WTC11 (cell line): ENCODE measurements around the gene TPRX2. TPM values are rescaled to one million over a fixed set of nuclear protein-coding genes. Genes with fewer than 3 reads are reported as not detected.

Experiments
- ATAC-seq: fragments of 200-7000 bp; cut with Tn5 transposase; 2 replicates; pipeline ENCODE4 v1.10.0; 2021; ENCODE audit warnings: mild to moderate bottlenecking, moderate library complexity
- CTCF ChIA-PET: fragments of 300-600 bp; sonication (Branson Sonifier 250); formaldehyde crosslinking; loops from one replicate; lab custom pipeline; 2021; ENCODE audit warnings: antibody characterized with exemption; lab: Charles Lee
- POLR2A ChIA-PET: fragments of 350-600 bp; sonication (Branson Sonifier 250); formaldehyde crosslinking; loops from one replicate; lab custom pipeline; 2021; ENCODE audit warnings: antibody characterized with exemption; lab: Charles Lee
- DNase-seq: peaks from one replicate; pipeline ENCODE4 v3.0.0; 2021; ENCODE audit warnings: low spot score
- H3K27ac Mint-ChIP-seq: 2 replicates; pipeline ENCODE4 v1.8.0; 2021; ENCODE audit warnings: mixed read lengths
- H3K27me3 Mint-ChIP-seq: 2 replicates; pipeline ENCODE4 v1.8.0; 2021; ENCODE audit warnings: low read depth, mild to moderate bottlenecking, moderate library complexity, mixed read lengths
- H3K36me3 Mint-ChIP-seq: 2 replicates; pipeline ENCODE4 v1.8.0; 2021; ENCODE audit warnings: mixed read lengths
- H3K4me1 Mint-ChIP-seq: 2 replicates; pipeline ENCODE4 v1.8.0; 2022; ENCODE audit warnings: mixed read lengths
- H3K4me3 Mint-ChIP-seq: 2 replicates; pipeline ENCODE4 v1.8.0; 2021; ENCODE audit warnings: mild to moderate bottlenecking, moderate library complexity, mixed read lengths
- H3K9me3 Mint-ChIP-seq: 2 replicates; pipeline ENCODE4 v1.8.0; 2021; ENCODE audit warnings: mixed read lengths
- ATF6 ChIP-seq: sonication (generic); formaldehyde crosslinking; IDR thresholded peaks from 2 replicates; pipeline ENCODE4 v1.8.1; 2023; ENCODE audit warnings: mild to moderate bottlenecking, missing genetic modification reagents
- CTCF ChIP-seq: fragments of 200-600 bp; IDR thresholded peaks from 2 replicates; pipeline ENCODE4 v1.8.0; 2022; ENCODE audit warnings: antibody characterized with exemption
- GTF2I ChIP-seq: fragments of 250-450 bp; sonication (Bioruptor Pico); conservative IDR thresholded peaks from 2 replicates; pipeline ENCODE4 v1.4.0; 2021; ENCODE audit warnings: mild to moderate bottlenecking
- HMGA2 ChIP-seq: fragments of 250-450 bp; sonication (Bioruptor Pico); IDR thresholded peaks from 2 replicates; pipeline ENCODE4 v1.4.0; 2021; ENCODE audit warnings: mild to moderate bottlenecking, moderate library complexity
- IRF2 ChIP-seq: sonication (generic); formaldehyde crosslinking; IDR thresholded peaks from 2 replicates; pipeline ENCODE4 v1.8.0; 2022; ENCODE audit warnings: low read depth, missing genetic modification reagents, borderline replicate concordance
- MXD4 ChIP-seq: fragments of 250-450 bp; sonication (Bioruptor Pico); IDR thresholded peaks from 2 replicates; pipeline ENCODE4 v1.8.0; 2021; ENCODE audit warnings: mild to moderate bottlenecking, moderate library complexity, borderline replicate concordance
- MYBL2 ChIP-seq: sonication (generic); formaldehyde crosslinking; IDR thresholded peaks from 2 replicates; pipeline ENCODE4 v1.8.1; 2023; ENCODE audit warnings: mild to moderate bottlenecking, moderate library complexity, missing genetic modification reagents
- NFYB ChIP-seq: sonication (generic); formaldehyde crosslinking; conservative IDR thresholded peaks from 2 replicates; pipeline ENCODE4 v1.8.0; 2022; ENCODE audit warnings: low read depth, missing genetic modification reagents
- SP1 ChIP-seq: sonication (generic); formaldehyde crosslinking; conservative IDR thresholded peaks from 2 replicates; pipeline ENCODE4 v1.8.1; 2022; ENCODE audit warnings: missing genetic modification reagents
- TCF7 ChIP-seq: sonication (generic); formaldehyde crosslinking; IDR thresholded peaks from 2 replicates; pipeline ENCODE4 v1.8.0; 2022; ENCODE audit warnings: mild to moderate bottlenecking, low read depth, missing genetic modification reagents, moderate library complexity
- ZBTB21 ChIP-seq: sonication (generic); formaldehyde crosslinking; IDR thresholded peaks from 2 replicates; pipeline ENCODE4 v1.8.1; 2023; ENCODE audit warnings: mild to moderate bottlenecking, missing genetic modification reagents, borderline replicate concordance
- ZMAT4 ChIP-seq: fragments of 250-450 bp; sonication (Bioruptor Pico); IDR thresholded peaks from 2 replicates; pipeline ENCODE4 v1.9.0; 2021; ENCODE audit warnings: mild to moderate bottlenecking
- ZNF138 ChIP-seq: sonication (generic); formaldehyde crosslinking; conservative IDR thresholded peaks from 2 replicates; pipeline ENCODE4 v1.8.1; 2022; ENCODE audit warnings: mild to moderate bottlenecking, moderate library complexity, missing genetic modification reagents
- ZNF263 ChIP-seq: sonication (generic); formaldehyde crosslinking; IDR thresholded peaks from 2 replicates; pipeline ENCODE4 v1.8.1; 2022; ENCODE audit warnings: low read depth, mild to moderate bottlenecking, moderate library complexity, missing genetic modification reagents
- ZNF416 ChIP-seq: fragments of 250-450 bp; sonication (Bioruptor Pico); IDR thresholded peaks from 2 replicates; pipeline ENCODE4 v1.9.0; 2021; ENCODE audit warnings: mild to moderate bottlenecking, inconsistent platforms
- ZNF423 ChIP-seq: fragments of 250-450 bp; sonication (Bioruptor Pico); IDR thresholded peaks from 2 replicates; pipeline ENCODE4 v2.1.2; 2022; ENCODE audit warnings: mild to moderate bottlenecking, moderate library complexity
- ZSCAN18 ChIP-seq: fragments of 250-450 bp; sonication (Bioruptor Pico); IDR thresholded peaks from 2 replicates; pipeline ENCODE4 v2.1.2; 2022; ENCODE audit warnings: mild to moderate bottlenecking, moderate library complexity
- total RNA-seq: library from RNA; stranded (reverse); gene quantifications from 3 replicates; pipeline ENCODE4 v1.2.3, GENCODE V29; 2021
- TF ChIP-seq, protein P1 (sequence below): sonication (generic); formaldehyde crosslinking; IDR thresholded peaks from 2 replicates; pipeline ENCODE4 v1.8.1; 2023; ENCODE audit warnings: mild to moderate bottlenecking, missing genetic modification reagents

Gene TPRX2
- total RNA-seq, 1 experiment from 2014 or later, result not detected

- TF ChIP-seq CTCF (no peak), ATF6 (CRISPR knock-in tag) (no peak), ZNF263 (CRISPR knock-in tag) (no peak), IRF2 (no peak), NFYB (CRISPR knock-in tag) (no peak)
Measured at GRCh38 chr19:47820410-47820809, 38.6 kb upstream of the TPRX2 start (continued).

DNA sequence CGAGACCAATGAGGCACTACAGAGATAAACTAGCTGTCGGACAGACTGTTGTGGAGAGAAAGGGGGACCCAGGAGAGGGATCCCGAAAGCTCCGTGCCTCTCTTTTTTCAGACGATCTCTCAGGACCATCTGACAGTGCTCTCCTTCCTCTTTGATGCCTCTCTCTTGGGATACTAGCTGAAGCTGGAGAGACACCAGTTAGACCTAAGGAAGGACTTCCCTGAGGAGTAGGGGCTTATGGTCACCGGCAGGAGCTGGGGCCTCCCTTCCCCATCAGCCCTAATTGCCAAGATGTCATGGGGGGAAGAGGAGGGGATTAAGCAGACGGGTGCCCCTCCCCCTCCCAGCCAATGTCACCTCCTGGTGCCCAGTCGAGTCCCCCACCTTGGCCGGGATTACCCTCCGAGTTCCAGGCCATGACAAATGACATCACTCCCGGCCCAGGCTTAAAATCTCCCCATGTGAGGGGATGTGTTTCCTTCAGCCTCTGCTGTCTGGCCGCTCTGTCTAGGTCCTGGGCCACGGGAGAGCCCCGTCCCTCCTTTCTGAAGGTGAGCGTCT lies 37.5 kb upstream of the TPRX2 start, which contains the start of gene CRX:
CRX (plus strand) TSS at position 478 of the 561 bp plus-strand sequence. CDS start 12,507 bp downstream, outside the sequence.
- no peak within 1 kb of the TSS for H3K27ac Mint-ChIP-seq
- 0 out of 2 replicates have a peak, but pooled peaks cover 2% of the 10 kb centered on the region for H3K36me3 Mint-ChIP-seq
- POLR2A ChIA-PET, result interaction anchor here (0.6 kb wide), 1 partner anchor 20 kb away, joined by 6 read pairs; no protein-coding TSS in a partner anchor
- no peak within 1 kb of the TSS for H3K4me3 Mint-ChIP-seq
- H3K4me1 Mint-ChIP-seq, result peaks cover 34% of the 10 kb centered on the region
- H3K27me3 Mint-ChIP-seq, result peaks cover 3% of the 10 kb centered on the region; the same call in 1 of the 2 replicates
- DNase-seq (no peak), ATAC-seq (peak; percentile 22)
- peaks cover 4% of the 10 kb centered on the region; the same call in 1 of the 2 replicates for H3K9me3 Mint-ChIP-seq
- CTCF ChIA-PET, result interaction anchor here (0.5 to 2.8 kb wide), 5 partner anchors 22 to 48 kb away, joined by 3 to 20 read pairs (median 4); no protein-coding TSS in a partner anchor
- TF ChIP-seq ZSCAN18 (CRISPR knock-in tag) (no peak), MXD4 (CRISPR knock-in tag) (no peak), SP1 (CRISPR knock-in tag) (no peak), GTF2I (CRISPR knock-in tag) (peak; percentile 80), HMGA2 (CRISPR knock-in tag) (no peak)

GRCh38 chr19:47824396-47824795 lies 34.6 kb upstream of the TPRX2 start:
- POLR2A ChIA-PET, result interaction anchor here (1.4 kb wide), 1 partner anchor 25 kb away, joined by 4 read pairs; no protein-coding TSS in a partner anchor
- DNase-seq, result no peak
- Mint-ChIP-seq H3K27ac (no peak overlapping the region), H3K9me3 (no peaks in the 10 kb centered on the region), H3K4me1 (peaks cover 39% of the 10 kb centered on the region), H3K36me3 (no peaks in the 10 kb centered on the region), H3K27me3 (peaks cover 3% of the 10 kb centered on the region; the same call in 1 of the 2 replicates), H3K4me3 (no peak overlapping the region)
- peak; percentile 33 for ATAC-seq
- TF ChIP-seq ZSCAN18 (CRISPR knock-in tag) (no peak), ZNF423 (0 out of 2 replicates have a peak, but pooled peaks have one; percentile 44)
- CTCF ChIA-PET, result interaction anchor here (1.0 to 2.0 kb wide), 4 partner anchors 10 to 111 kb away, joined by 3 to 8 read pairs (median 4); partner anchors contain the start of gene EHD2

GRCh38 chr19:47826800-47827199 lies 32.2 kb upstream of the TPRX2 start:
- Mint-ChIP-seq H3K9me3 (no peaks in the 10 kb centered on the region), H3K27ac (no peak overlapping the region), H3K4me1 (peaks cover 17% of the 10 kb centered on the region), H3K36me3 (no peaks in the 10 kb centered on the region), H3K4me3 (no peak overlapping the region), H3K27me3 (peaks cover 3% of the 10 kb centered on the region; the same call in 1 of the 2 replicates)
- DNase-seq (no peak), ATAC-seq (no peak)
- ChIA-PET POLR2A (no interaction called here), CTCF (interaction anchor here (0.6 to 4.2 kb wide), 9 partner anchors 11 to 114 kb away, joined by 3 to 28 read pairs (median 5); partner anchors contain the start of gene EHD2)
- TF ChIP-seq ZNF138, result no peak
- TF ChIP-seq MYBL2 (CRISPR knock-in tag), result no peak
- TF ChIP-seq ZMAT4, result no peak
- TF ChIP-seq, protein P1, sequence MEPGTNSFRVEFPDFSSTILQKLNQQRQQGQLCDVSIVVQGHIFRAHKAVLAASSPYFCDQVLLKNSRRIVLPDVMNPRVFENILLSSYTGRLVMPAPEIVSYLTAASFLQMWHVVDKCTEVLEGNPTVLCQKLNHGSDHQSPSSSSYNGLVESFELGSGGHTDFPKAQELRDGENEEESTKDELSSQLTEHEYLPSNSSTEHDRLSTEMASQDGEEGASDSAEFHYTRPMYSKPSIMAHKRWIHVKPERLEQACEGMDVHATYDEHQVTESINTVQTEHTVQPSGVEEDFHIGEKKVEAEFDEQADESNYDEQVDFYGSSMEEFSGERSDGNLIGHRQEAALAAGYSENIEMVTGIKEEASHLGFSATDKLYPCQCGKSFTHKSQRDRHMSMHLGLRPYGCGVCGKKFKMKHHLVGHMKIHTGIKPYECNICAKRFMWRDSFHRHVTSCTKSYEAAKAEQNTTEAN (CRISPR knock-in tag), result no peak
- no peak for TF ChIP-seq ATF6 (CRISPR knock-in tag)
- no peak for TF ChIP-seq ZNF416
- TF ChIP-seq ZBTB21 (CRISPR knock-in tag), result no peak
- TF ChIP-seq TCF7, result no peak
